Liver (tissue), 9 donors: ENCODE results near the gene MYO9A. TPM values are rescaled to one million over a fixed set of nuclear protein-coding genes. Genes with fewer than 3 reads are reported as not detected.
"Not testable (repeated sequence)": the region's sequence is repeated elsewhere in the genome, so short reads cannot be mapped to it uniquely, and the experiment has no call there.

Experiments used
- DNase-seq: peaks from one replicate; pipeline ENCODE4 v3.0.0-alpha.2; 2017; ENCODE audit warnings: low spot score
- H3K27ac ChIP-seq, 2 donors: one replicate each; pipeline ENCODE4 v1.7.0; 2013; ENCODE audit warnings: inconsistent platforms in 2 of 2, low read length in 2 of 2, control low read depth in 1 of 2, low read depth in 1 of 2, mild to moderate bottlenecking in 1 of 2
- H3K27me3 ChIP-seq, 4 donors: one replicate each; pipeline versions ENCODE4 v1.6.1 to v1.7.0; 2013; ENCODE audit warnings: low read length in 3 of 4, inconsistent platforms in 1 of 4, mild to moderate bottlenecking in 1 of 4, moderate library complexity in 1 of 4; ENCODE audit not compliant: control insufficient read depth in 4 of 4, insufficient read depth in 4 of 4
- H3K36me3 ChIP-seq, 4 donors: one replicate each; pipeline versions ENCODE4 v1.6.1 to v1.7.0; 2013; ENCODE audit warnings: low read length in 3 of 4, mild to moderate bottlenecking in 3 of 4, low read depth in 1 of 4, moderate library complexity in 1 of 4; ENCODE audit not compliant: control insufficient read depth in 4 of 4, insufficient read depth in 3 of 4
- H3K4me1 ChIP-seq, 4 donors: one replicate each; pipeline versions ENCODE4 v1.6.1 to v1.7.0; 2013; ENCODE audit warnings: low read length in 3 of 4, mild to moderate bottlenecking in 3 of 4, moderate library complexity in 1 of 4; ENCODE audit not compliant: control insufficient read depth in 4 of 4, insufficient read depth in 4 of 4
- H3K4me3 ChIP-seq, 3 donors: one replicate each; pipeline versions ENCODE4 v1.6.1 to v1.7.0; 2013; ENCODE audit warnings: low read length in 3 of 3, control low read depth in 1 of 3, low read depth in 1 of 3, mild to moderate bottlenecking in 1 of 3
- H3K9ac ChIP-seq, 2 donors: one replicate each; pipeline ENCODE4 v1.7.0; 2013; ENCODE audit warnings: low read length in 2 of 2, mild to moderate bottlenecking in 2 of 2, moderate library complexity in 2 of 2, control low read depth in 1 of 2, low read depth in 1 of 2
- H3K9me3 ChIP-seq, 4 donors: one replicate each; pipeline versions ENCODE4 v1.6.1 to v1.7.0; 2013; ENCODE audit warnings: low read length in 3 of 4; ENCODE audit not compliant: control insufficient read depth in 4 of 4
- CTCF ChIP-seq: fragments of 150-350 bp; IDR thresholded peaks from 2 replicates; pipeline ENCODE4 v1.5.1; 2017; ENCODE audit warnings: improper control_type of control experiment, low read depth, low read length; ENCODE audit not compliant: missing input control
- EGR1 ChIP-seq, 2 donors: IDR thresholded peaks; 2 replicates each; pipeline ENCODE4 v1.6.1; 2016 to 2018; ENCODE audit warnings: antibody characterized with exemption in 2 of 2, low read depth in 2 of 2
- FOXA1 ChIP-seq: IDR thresholded peaks from 2 replicates; pipeline ENCODE4 v1.6.1; 2016; ENCODE audit warnings: antibody characterized with exemption
- FOXA2 ChIP-seq: IDR thresholded peaks from 2 replicates; pipeline ENCODE4 v1.6.1; 2016; ENCODE audit warnings: antibody characterized with exemption
- GABPA ChIP-seq, 2 donors: IDR thresholded peaks in 1 of 2; conservative IDR thresholded peaks in 1 of 2; 2 replicates each; pipeline ENCODE4 v1.6.1; 2016; ENCODE audit warnings: antibody characterized with exemption in 2 of 2, mild to moderate bottlenecking in 1 of 2, moderate library complexity in 1 of 2
- HNF4G ChIP-seq: IDR thresholded peaks from 2 replicates; pipeline ENCODE4 v1.6.1; 2016; ENCODE audit warnings: antibody characterized with exemption
- JUND ChIP-seq, 2 donors: IDR thresholded peaks; 2 replicates each; pipeline ENCODE4 v1.6.1; 2016; ENCODE audit warnings: antibody characterized with exemption in 2 of 2
- NR2F2 ChIP-seq: IDR thresholded peaks from 2 replicates; pipeline ENCODE4 v1.6.1; 2016; ENCODE audit warnings: antibody characterized with exemption
- RAD21 ChIP-seq, 2 donors: IDR thresholded peaks; 2 replicates each; pipeline ENCODE4 v1.6.1; 2016; ENCODE audit warnings: antibody characterized with exemption in 2 of 2, mild to moderate bottlenecking in 2 of 2
- RXRA ChIP-seq, 2 donors: IDR thresholded peaks; 2 replicates each; pipeline ENCODE4 v1.6.1; 2017 to 2018; ENCODE audit warnings: antibody characterized with exemption in 2 of 2, mild to moderate bottlenecking in 1 of 2
- TAF1 ChIP-seq: conservative IDR thresholded peaks from 2 replicates; pipeline ENCODE4 v1.6.1; 2016; ENCODE audit warnings: antibody characterized with exemption, mild to moderate bottlenecking
- WGBS: extraction: QIAGEN DNeasy Blood & Tissue Kit; methylation state at CpG from one replicate; pipeline ENCODE4 v1.1.7; 2013; 5-methylcytosine and 5-hydroxymethylcytosine counted together
- polyA plus RNA-seq, 2 donors: library from polyadenylated mRNA; stranded (reverse) in 1 of 2; unstranded in 1 of 2; fragments of 200-250 nt in 1 of 2; fragments of >200 nt in 1 of 2; fragmentation: Nextera tagmentation in 1 of 2; extraction: Ambion mirVana in 1 of 2; gene quantifications; one replicate each; pipeline versions ENCODE4 v1.2.1 to v1.2.3, GENCODE V29; 2013 to 2015
- total RNA-seq, 2 donors: library from RNA; depleted of rRNA; stranded (reverse); fragments of >200 nt; gene quantifications; one replicate each; pipeline ENCODE4 v1.2.3, GENCODE V29; 2014
- TF ChIP-seq, protein P1 (sequence below): IDR thresholded peaks from 2 replicates; pipeline ENCODE4 v1.6.1; 2016; ENCODE audit warnings: antibody characterized with exemption
- TF ChIP-seq, protein P2 (sequence below): IDR thresholded peaks from 2 replicates; pipeline ENCODE4 v1.6.1; 2016; ENCODE audit warnings: antibody characterized with exemption
- TF ChIP-seq, protein P3 (sequence below): IDR thresholded peaks from 2 replicates; pipeline ENCODE4 v1.6.1; 2016; ENCODE audit warnings: antibody characterized with exemption
- donor health status: healthy.
- donor health status: healthy.
- donor health status: healthy.
- donor health status: healthy.
- donor health status: healthy.

MYO9A gene
- total and polyA plus RNA-seq, 4 donors = 1.4 to 14.9 (median 8.4) TPM

DNA sequence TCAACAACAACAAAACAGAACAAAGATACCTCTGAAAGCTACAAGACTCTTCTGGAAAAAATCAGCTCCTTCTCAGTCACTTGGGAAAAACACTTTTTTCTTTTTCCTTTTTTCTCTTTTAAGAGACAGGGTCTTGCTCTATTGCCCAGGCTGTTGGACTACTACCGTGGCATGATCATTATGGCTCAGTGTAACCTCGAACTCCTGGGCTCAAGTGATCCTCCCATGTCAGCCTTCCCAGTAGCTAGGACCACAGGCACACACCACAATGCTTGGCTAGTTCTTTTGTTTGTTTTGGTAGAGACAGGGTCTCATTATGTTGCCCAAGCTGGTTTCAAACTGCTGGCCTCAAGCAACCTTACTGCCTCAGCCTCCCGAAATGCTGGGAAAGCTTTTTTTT is 12.8 kb downstream of the MYO9A start:
- 97% methylated on average over 3 of the region's 3 CpGs for WGBS
- no peak overlapping the region for H3K4me3 ChIP-seq
- H3K9me3 ChIP-seq = no peaks in the 10 kb centered on the region

DNA sequence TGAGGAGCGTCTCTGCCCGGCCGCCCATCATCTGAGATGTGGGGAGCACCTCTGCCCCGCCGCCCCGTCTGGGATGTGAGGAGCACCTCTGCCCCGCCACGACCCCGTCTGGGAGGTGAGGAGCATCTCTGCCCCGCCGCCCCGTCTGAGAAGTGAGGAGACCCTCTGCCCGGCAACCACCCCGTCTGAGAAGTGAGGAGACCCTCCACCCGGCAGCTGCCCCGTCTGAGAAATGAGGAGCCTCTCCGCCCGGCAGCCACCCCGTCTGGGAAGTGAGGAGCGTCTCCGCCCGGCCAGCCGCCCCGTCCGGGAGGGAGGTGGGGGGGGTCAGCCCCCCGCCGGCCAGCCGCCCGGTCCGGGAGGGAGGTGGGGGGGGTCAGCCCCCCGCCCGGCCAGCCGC is 17.4 kb downstream of the MYO9A start:
- H3K4me1 ChIP-seq, H3K36me3 ChIP-seq, H3K9me3 ChIP-seq, DNase-seq, H3K27ac ChIP-seq, H3K4me3 ChIP-seq, H3K9ac ChIP-seq, H3K27me3 ChIP-seq: not testable (repeated sequence)
- WGBS = over 99% methylated on average over 29 of the region's 33 CpGs

More for the DNA sequence above, 12.8 kb downstream of the MYO9A start:
- H3K27ac ChIP-seq = no peak overlapping the region
- no peaks in the 10 kb centered on the region for H3K4me1 ChIP-seq
- no peak for DNase-seq
- H3K9ac ChIP-seq = no peak overlapping the region
- TF ChIP-seq FOXA2 = no peak
- H3K27me3 ChIP-seq = no peaks in the 10 kb centered on the region
- no peaks in the 10 kb centered on the region for H3K36me3 ChIP-seq

DNA sequence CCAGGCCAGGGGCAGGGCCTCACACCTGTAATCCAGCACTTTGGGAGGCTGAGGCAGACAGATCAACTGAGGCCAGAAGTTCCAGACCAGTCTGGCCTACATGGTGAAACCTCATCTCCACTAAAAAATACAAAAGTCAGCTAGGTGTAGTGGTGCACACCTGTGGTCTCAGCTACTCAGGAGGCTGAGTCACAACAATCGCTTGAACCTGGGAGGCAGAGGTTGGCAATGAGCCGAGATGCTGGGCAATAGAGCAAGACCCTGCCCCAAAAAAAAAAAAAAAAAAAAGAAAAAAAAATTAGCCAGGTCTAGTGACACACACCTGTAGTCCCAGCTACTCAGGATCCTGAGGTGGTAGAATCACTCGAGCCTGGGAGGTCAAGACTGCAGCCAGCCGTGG is 18.8 kb downstream of the MYO9A start:
- Histone ChIP-seq H3K9me3 (no peaks in the 10 kb centered on the region), H3K4me3 (no peak overlapping the region), H3K9ac (no peak overlapping the region), H3K27me3 (no peaks in the 10 kb centered on the region), H3K27ac (no peak overlapping the region), H3K36me3 (no peaks in the 10 kb centered on the region), H3K4me1 (no peaks in the 10 kb centered on the region)
- no peak for DNase-seq
- WGBS = 97% methylated on average over 4 of the region's 4 CpGs
- TF ChIP-seq RXRA (IDR thresholded peaks at IDR 0.05) (no peak), EGR1 (IDR thresholded peaks at IDR 0.05; ENCODE audit: low read depth in 2 of 2) (no peak), FOXA1 (no peak), JUND (IDR thresholded peaks at IDR 0.05) (no peak), RAD21 (IDR thresholded peaks at IDR 0.05) (no peak), CTCF (no peak), GABPA (IDR thresholded peaks at IDR 0.05 in 1 of 2, conservative IDR thresholded peaks at IDR 0.05 in 1 of 2) (no peak), FOXA2 (no peak), NR2F2 (no peak), HNF4G (no peak), TAF1 (no peak)
- TF ChIP-seq, protein P1, sequence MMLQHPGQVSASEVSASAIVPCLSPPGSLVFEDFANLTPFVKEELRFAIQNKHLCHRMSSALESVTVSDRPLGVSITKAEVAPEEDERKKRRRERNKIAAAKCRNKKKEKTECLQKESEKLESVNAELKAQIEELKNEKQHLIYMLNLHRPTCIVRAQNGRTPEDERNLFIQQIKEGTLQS = no peak
- TF ChIP-seq, protein P2, sequence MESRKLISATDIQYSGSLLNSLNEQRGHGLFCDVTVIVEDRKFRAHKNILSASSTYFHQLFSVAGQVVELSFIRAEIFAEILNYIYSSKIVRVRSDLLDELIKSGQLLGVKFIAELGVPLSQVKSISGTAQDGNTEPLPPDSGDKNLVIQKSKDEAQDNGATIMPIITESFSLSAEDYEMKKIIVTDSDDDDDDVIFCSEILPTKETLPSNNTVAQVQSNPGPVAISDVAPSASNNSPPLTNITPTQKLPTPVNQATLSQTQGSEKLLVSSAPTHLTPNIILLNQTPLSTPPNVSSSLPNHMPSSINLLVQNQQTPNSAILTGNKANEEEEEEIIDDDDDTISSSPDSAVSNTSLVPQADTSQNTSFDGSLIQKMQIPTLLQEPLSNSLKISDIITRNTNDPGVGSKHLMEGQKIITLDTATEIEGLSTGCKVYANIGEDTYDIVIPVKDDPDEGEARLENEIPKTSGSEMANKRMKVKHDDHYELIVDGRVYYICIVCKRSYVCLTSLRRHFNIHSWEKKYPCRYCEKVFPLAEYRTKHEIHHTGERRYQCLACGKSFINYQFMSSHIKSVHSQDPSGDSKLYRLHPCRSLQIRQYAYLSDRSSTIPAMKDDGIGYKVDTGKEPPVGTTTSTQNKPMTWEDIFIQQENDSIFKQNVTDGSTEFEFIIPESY = no peak
- TF ChIP-seq, protein P3, sequence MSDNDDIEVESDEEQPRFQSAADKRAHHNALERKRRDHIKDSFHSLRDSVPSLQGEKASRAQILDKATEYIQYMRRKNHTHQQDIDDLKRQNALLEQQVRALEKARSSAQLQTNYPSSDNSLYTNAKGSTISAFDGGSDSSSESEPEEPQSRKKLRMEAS = no peak
